Naive thymus-derived CD4-positive, alpha-beta T cell (primary cell): ENCODE data around the gene PPIP5K1. TPM values are rescaled to one million over a fixed set of nuclear protein-coding genes. Genes with fewer than 3 reads are reported as not detected.
A peak's percentile ranks its signal among the peaks of the same experiment; 100 is the strongest.
"Not testable (repeated sequence)": the region's sequence is repeated elsewhere in the genome, so short reads cannot be mapped to it uniquely, and the experiment has no call there.

Experiments used
- ATAC-seq: fragments of 150-1000 bp; cut with Tn5 transposase; 2 replicates; pipeline ENCODE4 v1.10.0; 2021; ENCODE audit warnings: mild to moderate bottlenecking, moderate library complexity
- CTCF ChIA-PET: fragments of 350-600 bp; sonication (Branson Sonifier 250); formaldehyde crosslinking; loops from one replicate; lab custom pipeline; 2021; ENCODE audit warnings: antibody characterized with exemption; lab: Charles Lee
- POLR2A ChIA-PET: fragments of 350-600 bp; sonication (Branson Sonifier 250); formaldehyde crosslinking; loops from one replicate; lab custom pipeline; 2021; ENCODE audit warnings: antibody characterized with exemption, inconsistent platforms; lab: Charles Lee
- DNase-seq, 9 donors: peaks; one replicate each; pipeline versions ENCODE4 v3.0.0 to v3.0.0-alpha.2; 2020 to 2022; ENCODE audit warnings: mixed read lengths in 1 of 9
- H3K27ac ChIP-seq: one replicate; pipeline ENCODE4 v1.7.0; 2013; ENCODE audit warnings: mild to moderate bottlenecking, low read depth, low read length, moderate library complexity
- H3K27me3 ChIP-seq, 2 donors: one replicate each; pipeline ENCODE4 v1.7.0; 2013; ENCODE audit warnings: low read length in 2 of 2, mild to moderate bottlenecking in 2 of 2, moderate library complexity in 2 of 2; ENCODE audit not compliant: control insufficient read depth in 2 of 2, insufficient read depth in 2 of 2
- H3K36me3 ChIP-seq, 3 experiments: 1 replicate in 2 of 3; 2 replicates in 1 of 3; pipeline ENCODE4 v1.7.0; 2013; ENCODE audit warnings: low read length in 3 of 3, mild to moderate bottlenecking in 3 of 3, moderate library complexity in 1 of 3; ENCODE audit not compliant: insufficient read depth in 3 of 3, control insufficient read depth in 2 of 3
- H3K4me1 ChIP-seq, 2 donors: one replicate each; pipeline ENCODE4 v1.7.0; 2013; ENCODE audit warnings: low read length in 2 of 2, mild to moderate bottlenecking in 2 of 2, moderate library complexity in 1 of 2; ENCODE audit not compliant: control insufficient read depth in 2 of 2, insufficient read depth in 2 of 2
- H3K4me3 ChIP-seq: 2 replicates; pipeline ENCODE4 v1.7.0; 2013; ENCODE audit warnings: mild to moderate bottlenecking, low read length
- H3K9me3 ChIP-seq, 3 experiments: 1 replicate in 2 of 3; 2 replicates in 1 of 3; pipeline ENCODE4 v1.7.0; 2013; ENCODE audit warnings: low read length in 3 of 3; ENCODE audit not compliant: control insufficient read depth in 2 of 3
- H3K27ac Mint-ChIP-seq, 9 donors: one replicate each; pipeline ENCODE4 v1.8.0; 2020 to 2022; ENCODE audit warnings: mixed read lengths in 9 of 9, mild to moderate bottlenecking in 8 of 9, moderate library complexity in 5 of 9, inconsistent platforms in 2 of 9
- H3K27me3 Mint-ChIP-seq, 5 donors: one replicate each; pipeline ENCODE4 v1.8.0; 2021 to 2022; ENCODE audit warnings: mixed read lengths in 5 of 5, mild to moderate bottlenecking in 1 of 5
- H3K36me3 Mint-ChIP-seq, 5 donors: one replicate each; pipeline ENCODE4 v1.8.0; 2020 to 2022; ENCODE audit warnings: mixed read lengths in 5 of 5, mild to moderate bottlenecking in 3 of 5, inconsistent platforms in 1 of 5
- H3K4me1 Mint-ChIP-seq, 7 donors: one replicate each; pipeline ENCODE4 v1.8.0; 2020 to 2022; ENCODE audit warnings: mixed read lengths in 7 of 7, mild to moderate bottlenecking in 3 of 7, inconsistent platforms in 1 of 7
- H3K4me3 Mint-ChIP-seq, 10 donors: one replicate each; pipeline ENCODE4 v1.8.0; 2020 to 2022; ENCODE audit warnings: mild to moderate bottlenecking in 10 of 10, mixed read lengths in 10 of 10, moderate library complexity in 6 of 10, inconsistent platforms in 2 of 10
- H3K9me3 Mint-ChIP-seq, 11 donors: one replicate each; pipeline ENCODE4 v1.8.0; 2020 to 2022; ENCODE audit warnings: mixed read lengths in 11 of 11, mild to moderate bottlenecking in 4 of 11, inconsistent platforms in 1 of 11, moderate library complexity in 1 of 11
- intact Hi-C, 2 donors: fragments of 100-400 bp; cut with micrococcal nuclease; formaldehyde crosslinking; loops; one replicate each; pipeline ENCODE4 v1.15.1; 2023
- polyA plus RNA-seq, 2 donors: library from polyadenylated mRNA; unstranded; fragments of 300-500 nt; fragmentation: Illumina TruSeq; gene quantifications; one replicate each; pipeline ENCODE4 v1.2.3, GENCODE V29; 2021
- total RNA-seq, 6 experiments: library from RNA in 5 of 6; stranded (reverse) in 5 of 6; gene quantifications; 1 replicate in 5 of 6; 2 replicates in 1 of 6; pipeline ENCODE4 v1.2.3 and lab custom pipeline; 2021 to 2026

Gene PPIP5K1
- total RNA-seq, result 10 to 100 TPM; 30.9 to 66.0 (median 47.5) TPM
- 1 to 10 TPM; 6.1 to 6.2 TPM for polyA plus RNA-seq
- total RNA-seq (lab: John Stamatoyannopoulos, UW), result 16.7 reads per million, percentile 46 among the genes with 10 or more reads in this experiment

GRCh38 chr15:43589778-43590466, at the start of gene PPIP5K1:
Gene PPIP5K1, minus strand, starts transcription at chr15:43590208. Its CDS starts 5,704 bp downstream, at chr15:43584504.
- DNase-seq, H3K27me3 ChIP-seq: not testable (repeated sequence)

GRCh38 chr15:43638464-43639204, 48.6 kb upstream of the PPIP5K1 start:
- H3K27ac ChIP-seq, H3K4me3 ChIP-seq, H3K27me3 Mint-ChIP-seq, H3K4me1 Mint-ChIP-seq, H3K9me3 ChIP-seq, H3K4me1 ChIP-seq, DNase-seq, H3K27ac Mint-ChIP-seq, H3K27me3 ChIP-seq, H3K36me3 ChIP-seq, ATAC-seq, H3K4me3 Mint-ChIP-seq, H3K9me3 Mint-ChIP-seq, CTCF ChIA-PET, POLR2A ChIA-PET, intact Hi-C loops: not testable (repeated sequence)
- peaks cover 0 to 17% (median 3%) of the 10 kb centered on the region in 5 donors for H3K36me3 Mint-ChIP-seq

More at GRCh38 chr15:43589778-43590466, at the start of gene PPIP5K1:
- H3K4me1 Mint-ChIP-seq, CTCF ChIA-PET, H3K4me3 Mint-ChIP-seq, H3K36me3 Mint-ChIP-seq, H3K9me3 Mint-ChIP-seq, H3K27me3 Mint-ChIP-seq, POLR2A ChIA-PET, H3K27ac Mint-ChIP-seq, H3K9me3 ChIP-seq, H3K4me1 ChIP-seq, H3K36me3 ChIP-seq, H3K27ac ChIP-seq, intact Hi-C loops, H3K4me3 ChIP-seq: not testable (repeated sequence)
- peak; percentile 99 for ATAC-seq

GRCh38 chr15:43626937-43627336, 36.9 kb upstream of the PPIP5K1 start:
- H3K27ac Mint-ChIP-seq, H3K4me3 Mint-ChIP-seq, H3K9me3 Mint-ChIP-seq, CTCF ChIA-PET, ATAC-seq, H3K27ac ChIP-seq, H3K9me3 ChIP-seq, H3K4me3 ChIP-seq, H3K36me3 ChIP-seq, H3K36me3 Mint-ChIP-seq, POLR2A ChIA-PET, H3K4me1 Mint-ChIP-seq, intact Hi-C loops, H3K4me1 ChIP-seq, H3K27me3 ChIP-seq, DNase-seq: not testable (repeated sequence)
- H3K27me3 Mint-ChIP-seq, result peaks cover 0 to 14% (median 0%) of the 10 kb centered on the region in 5 donors

GRCh38 chr15:43625106-43625505, 35.1 kb upstream of the PPIP5K1 start:
- H3K27ac ChIP-seq, result no peak overlapping the region
- ChIA-PET CTCF (no interaction called here), POLR2A (no interaction called here)
- DNase-seq (no peak), ATAC-seq (no peak)
- Mint-ChIP-seq H3K4me3 (no peak overlapping the region), H3K4me1 (no peaks in the 10 kb centered on the region), H3K27ac (no peak overlapping the region), H3K36me3 (no peaks in the 10 kb centered on the region), H3K27me3 (peaks cover 0 to 22% (median 3%) of the 10 kb centered on the region in 5 donors), H3K9me3 (peaks cover 0 to 1% (median 0%) of the 10 kb centered on the region in 11 donors)
- no peak overlapping the region for H3K4me3 ChIP-seq
- no peaks in the 10 kb centered on the region for H3K27me3 ChIP-seq
- intact Hi-C loops, result no loop called here
- no peaks in the 10 kb centered on the region for H3K4me1 ChIP-seq
- no peaks in the 10 kb centered on the region for H3K9me3 ChIP-seq
- no peaks in the 10 kb centered on the region for H3K36me3 ChIP-seq

- H3K27me3 ChIP-seq, ATAC-seq, H3K4me1 Mint-ChIP-seq, H3K36me3 ChIP-seq, H3K4me1 ChIP-seq, H3K27ac Mint-ChIP-seq, DNase-seq, POLR2A ChIA-PET, H3K36me3 Mint-ChIP-seq, H3K9me3 ChIP-seq, intact Hi-C loops, H3K9me3 Mint-ChIP-seq, H3K4me3 Mint-ChIP-seq, H3K4me3 ChIP-seq, H3K27ac ChIP-seq: not testable (repeated sequence)
- CTCF ChIA-PET, result interaction anchor here (0.7 kb wide), 1 partner anchor 244 kb away, joined by 3 read pairs; no protein-coding TSS in a partner anchor
- H3K27me3 Mint-ChIP-seq, result peaks cover 7 to 32% (median 11%) of the 10 kb centered on the region in 5 donors
These were observed 32.2 kb upstream of the PPIP5K1 start for GRCh38 chr15:43622068-43622799.

GRCh38 chr15:43618700-43619099, 28.7 kb upstream of the PPIP5K1 start, which contains the start of gene STRC:
Gene STRC, minus strand, starts transcription at chr15:43618800. Its CDS starts 78 bp downstream, at chr15:43618722.
- H3K27ac ChIP-seq, DNase-seq, H3K36me3 ChIP-seq, ATAC-seq, H3K27me3 ChIP-seq, H3K27ac Mint-ChIP-seq, H3K4me1 ChIP-seq, H3K4me1 Mint-ChIP-seq, intact Hi-C loops, CTCF ChIA-PET, H3K4me3 ChIP-seq, H3K9me3 ChIP-seq, POLR2A ChIA-PET, H3K9me3 Mint-ChIP-seq, H3K36me3 Mint-ChIP-seq, H3K4me3 Mint-ChIP-seq: not testable (repeated sequence)
- peaks cover 7 to 22% (median 11%) of the 10 kb centered on the region in 5 donors for H3K27me3 Mint-ChIP-seq
